Omental fat pad (tissue), 4 donors: ENCODE results near the gene SERPINA4. TPM values are rescaled to one million over a fixed set of nuclear protein-coding genes. Genes with fewer than 3 reads are reported as not detected.

ENCODE experiments used
- ATAC-seq: fragments of 150-250 bp; one replicate; pipeline ENCODE4 v1.9.1; 2016; ENCODE audit warnings: mild to moderate bottlenecking, moderate library complexity; ENCODE audit not compliant: low FRiP score
- DNase-seq: peaks from one replicate; pipeline ENCODE4 v3.0.0-alpha.2; 2019; ENCODE audit warnings: low spot score
- total RNA-seq, 4 donors: library from RNA; depleted of rRNA; stranded (reverse); fragments of >200 nt; gene quantifications; one replicate each; pipeline ENCODE4 v1.1.0, GENCODE V29; 2016
- TF ChIP-seq, protein P1 (sequence below), 3 donors: fragments of 450-650 bp; IDR thresholded peaks; one replicate each; pipeline ENCODE4 v1.5.1; 2016 to 2017; ENCODE audit warnings: antibody characterized with exemption in 3 of 3, mild to moderate bottlenecking in 3 of 3, moderate library complexity in 2 of 3

SERPINA4 gene
- total RNA-seq, 4 donors from 2014 or later, result not detected

DNA sequence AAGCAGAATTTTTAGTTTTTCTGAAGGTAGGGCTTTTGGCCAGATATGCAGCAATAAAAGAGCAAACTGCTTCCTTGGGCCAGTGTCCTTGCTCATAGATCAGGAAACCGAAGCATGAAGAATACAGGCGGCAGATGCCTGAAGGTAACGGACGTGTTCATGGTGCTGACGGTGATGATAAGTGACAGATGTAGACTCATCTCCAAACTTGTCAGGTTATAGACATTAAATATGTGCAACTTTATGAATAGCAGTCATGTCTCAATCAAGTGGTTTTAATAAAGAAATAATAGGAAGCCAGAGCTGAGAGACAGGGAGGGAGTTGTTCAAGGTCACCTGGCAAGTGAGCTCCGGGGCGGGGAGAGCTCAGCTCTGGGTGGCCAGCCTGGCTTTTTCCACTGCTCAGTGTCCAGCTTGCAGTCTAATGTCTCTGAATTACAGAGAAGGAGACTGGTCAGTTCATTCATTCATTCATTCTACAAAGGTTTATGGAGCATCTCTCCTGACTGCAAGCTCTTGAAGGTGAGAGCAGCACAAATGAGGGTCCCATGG, 21.0 kb downstream of the SERPINA4 start:
- TF ChIP-seq, protein P1, sequence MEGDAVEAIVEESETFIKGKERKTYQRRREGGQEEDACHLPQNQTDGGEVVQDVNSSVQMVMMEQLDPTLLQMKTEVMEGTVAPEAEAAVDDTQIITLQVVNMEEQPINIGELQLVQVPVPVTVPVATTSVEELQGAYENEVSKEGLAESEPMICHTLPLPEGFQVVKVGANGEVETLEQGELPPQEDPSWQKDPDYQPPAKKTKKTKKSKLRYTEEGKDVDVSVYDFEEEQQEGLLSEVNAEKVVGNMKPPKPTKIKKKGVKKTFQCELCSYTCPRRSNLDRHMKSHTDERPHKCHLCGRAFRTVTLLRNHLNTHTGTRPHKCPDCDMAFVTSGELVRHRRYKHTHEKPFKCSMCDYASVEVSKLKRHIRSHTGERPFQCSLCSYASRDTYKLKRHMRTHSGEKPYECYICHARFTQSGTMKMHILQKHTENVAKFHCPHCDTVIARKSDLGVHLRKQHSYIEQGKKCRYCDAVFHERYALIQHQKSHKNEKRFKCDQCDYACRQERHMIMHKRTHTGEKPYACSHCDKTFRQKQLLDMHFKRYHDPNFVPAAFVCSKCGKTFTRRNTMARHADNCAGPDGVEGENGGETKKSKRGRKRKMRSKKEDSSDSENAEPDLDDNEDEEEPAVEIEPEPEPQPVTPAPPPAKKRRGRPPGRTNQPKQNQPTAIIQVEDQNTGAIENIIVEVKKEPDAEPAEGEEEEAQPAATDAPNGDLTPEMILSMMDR (IDR thresholded peaks at IDR 0.05), result no peak
- DNase-seq (no peak), ATAC-seq (no peak)

DNA sequence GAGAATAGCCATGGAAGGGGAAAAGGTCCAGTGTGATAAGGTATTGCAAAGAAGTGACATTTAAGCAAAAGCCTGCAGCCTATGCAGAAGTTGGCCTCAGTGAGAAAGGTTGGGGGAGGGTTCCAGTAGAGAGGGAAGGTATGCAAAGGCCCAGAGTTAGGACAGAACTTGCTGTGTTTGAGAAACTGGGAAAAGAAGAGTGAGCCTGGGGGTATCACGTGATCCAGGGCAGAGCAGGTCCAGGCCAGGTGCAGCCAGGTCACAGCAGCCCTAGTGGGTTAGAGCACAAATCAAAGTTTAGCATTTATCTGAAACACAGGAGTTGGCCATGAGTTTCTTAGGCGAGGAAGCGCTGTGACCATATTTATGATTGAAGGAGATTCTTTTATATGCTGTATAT, 21.6 kb downstream of the SERPINA4 start:
- no peak for ATAC-seq
- TF ChIP-seq, protein P1 (IDR thresholded peaks at IDR 0.05), result no peak

DNA sequence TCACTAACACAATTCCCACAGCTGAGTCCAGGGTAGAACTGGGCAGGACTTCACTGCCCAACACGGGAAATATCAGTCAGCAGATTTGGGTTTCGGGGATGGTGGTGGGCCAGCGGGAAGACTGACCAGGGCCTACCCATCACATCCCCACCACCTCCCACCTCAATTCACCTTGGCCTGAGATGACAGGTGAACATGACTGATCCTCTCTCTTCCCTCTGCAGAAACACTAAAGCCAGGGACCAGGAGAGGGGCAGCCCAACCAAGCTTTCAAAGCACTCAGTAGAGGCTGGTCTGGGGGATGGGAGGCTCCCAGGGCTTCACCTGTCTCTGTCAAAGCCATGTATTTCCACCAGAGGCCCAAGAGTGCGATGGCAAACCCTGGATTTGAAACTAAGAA, 22.3 kb downstream of the SERPINA4 start:
- TF ChIP-seq, protein P1 (IDR thresholded peaks at IDR 0.05), result no peak
- no peak for ATAC-seq

More for the DNA sequence above, 21.6 kb downstream of the SERPINA4 start:
- no peak for DNase-seq

DNA sequence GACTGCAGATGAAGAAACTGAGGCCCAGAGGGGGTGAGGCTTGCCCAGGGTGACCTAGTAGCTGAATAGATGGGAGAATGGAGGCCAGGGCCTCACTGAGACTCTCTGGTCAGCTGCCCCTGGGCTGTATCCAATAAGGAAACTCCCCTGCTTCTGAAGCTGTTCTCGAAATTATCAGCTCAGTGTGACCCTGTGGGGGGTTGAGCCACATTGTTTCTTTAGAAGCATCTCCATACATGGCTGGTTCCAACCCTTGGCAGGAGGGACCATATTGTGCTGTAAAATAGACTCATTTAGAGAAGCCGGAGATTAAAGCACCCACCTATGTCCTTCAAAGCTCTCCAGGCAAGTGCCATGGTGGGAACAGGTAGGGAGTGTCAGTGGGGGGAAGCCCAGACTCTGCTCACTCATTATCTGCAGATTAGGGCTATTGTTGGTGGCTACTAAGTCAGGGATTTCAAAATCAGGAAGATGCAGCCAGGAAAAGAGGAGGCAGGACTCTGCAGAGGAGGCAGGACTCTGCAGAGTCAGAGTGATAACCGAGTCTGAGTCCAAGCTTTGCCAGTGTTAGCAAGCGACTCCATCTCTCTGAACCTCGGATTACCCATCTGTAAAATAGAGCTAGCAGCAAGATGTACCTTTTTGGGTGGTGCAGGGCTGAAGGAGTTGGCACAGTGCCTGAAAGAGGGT, 23.5 kb downstream of the SERPINA4 start:
- no peak for DNase-seq
- TF ChIP-seq, protein P1 (IDR thresholded peaks at IDR 0.05), result no peak
- ATAC-seq, result no peak

More for the DNA sequence above, 22.3 kb downstream of the SERPINA4 start:
- DNase-seq, result no peak

DNA sequence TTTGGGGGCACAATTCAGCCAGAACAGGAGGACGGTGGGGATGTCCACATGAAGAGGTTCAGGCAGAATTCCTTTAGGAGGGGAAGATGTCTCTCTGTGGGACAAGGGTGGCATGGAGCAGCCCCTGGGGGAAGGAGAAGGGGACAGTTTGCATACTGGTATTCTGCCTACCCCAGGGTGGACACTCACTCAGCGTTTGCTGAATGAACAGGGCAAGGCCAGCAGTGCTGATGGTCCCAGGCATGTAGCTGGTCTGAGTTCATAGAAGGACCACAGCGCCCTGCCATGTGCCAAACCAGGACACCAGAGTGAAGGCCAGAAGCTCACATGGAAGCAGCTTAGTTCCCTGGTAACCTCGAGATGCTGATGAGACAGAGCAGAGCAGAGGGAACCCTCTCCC, 25.4 kb downstream of the SERPINA4 start:
- TF ChIP-seq, protein P1 (IDR thresholded peaks at IDR 0.05), result no peak
- DNase-seq, result no peak
- no peak for ATAC-seq

DNA sequence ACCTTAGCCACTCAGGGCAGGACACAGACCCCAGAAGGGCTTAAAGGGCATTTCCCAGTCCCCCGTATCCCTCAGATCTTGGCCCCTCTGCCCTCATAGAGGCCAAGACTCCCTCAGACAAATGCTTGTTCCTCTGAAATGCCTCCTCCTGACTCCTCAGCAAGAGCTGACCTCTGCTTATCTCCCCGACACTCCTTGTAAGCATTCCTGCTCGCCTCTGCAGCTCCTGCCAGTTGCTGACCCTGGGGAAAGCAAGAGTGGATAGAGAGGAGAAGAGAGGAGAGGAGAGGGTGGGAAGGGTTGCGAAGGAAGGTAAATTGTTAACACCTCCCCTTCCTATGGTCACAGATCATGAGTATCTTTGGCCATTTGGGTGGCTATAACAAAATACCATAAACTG, 27.1 kb downstream of the SERPINA4 start:
- no peak for ATAC-seq

More for the DNA sequence above, 27.1 kb downstream of the SERPINA4 start:
- no peak for DNase-seq
- TF ChIP-seq, protein P1 (IDR thresholded peaks at IDR 0.05), result no peak
